NCI-H2196 (cell line): Measurements from ENCODE around the gene CPT1C.
A peak's percentile ranks its signal among the peaks of the same experiment; 100 is the strongest.

Experiments used
- DNase-seq: peaks from one replicate; lab custom pipeline; 2025; ENCODE audit not compliant: unreplicated experiment; lab: John Stamatoyannopoulos, UW

CPT1C gene

GRCh38 chr19:49690656-49691242 is at the start of gene CPT1C:
Gene CPT1C, plus strand, starts transcription at chr19:49691116. Its CDS starts 1,137 bp downstream, at chr19:49692253.
- DNase-seq = peak; percentile 93

- peak; percentile 100 for DNase-seq
Observed at GRCh38 chr19:49641688-49642491, 49.0 kb upstream of the CPT1C start, which contains the start of gene SCAF1. Gene SCAF1, plus strand, starts transcription at chr19:49642209. Its CDS starts 2,818 bp downstream, at chr19:49645027.

DNA sequence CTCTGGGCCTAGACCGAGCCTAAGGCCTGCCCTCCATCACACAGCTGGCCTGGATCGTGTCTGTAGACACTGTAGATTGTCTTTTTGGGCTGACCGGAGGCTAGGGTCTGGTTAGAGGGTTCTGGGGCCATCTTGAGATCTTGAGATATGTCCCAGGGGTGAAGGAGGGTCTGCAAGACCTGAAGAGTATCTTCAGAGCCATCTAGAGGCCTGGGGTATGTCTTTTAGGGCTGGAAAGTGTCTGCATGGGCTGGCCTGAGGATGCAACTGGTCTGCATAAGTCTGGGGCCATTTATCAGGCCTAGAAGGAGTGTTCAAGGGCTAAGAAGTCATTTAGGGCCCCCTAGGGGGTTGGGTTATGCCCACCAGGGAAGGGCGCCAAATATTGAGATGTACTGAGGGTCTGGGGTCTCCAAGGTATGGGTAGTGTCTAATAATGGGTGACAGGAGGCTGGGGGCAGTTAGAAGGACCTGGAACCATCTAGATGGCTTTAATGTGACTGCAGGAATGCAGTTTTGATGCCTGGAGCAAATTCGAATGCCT is 48.4 kb upstream of the CPT1C start:
- no peak for DNase-seq

DNA sequence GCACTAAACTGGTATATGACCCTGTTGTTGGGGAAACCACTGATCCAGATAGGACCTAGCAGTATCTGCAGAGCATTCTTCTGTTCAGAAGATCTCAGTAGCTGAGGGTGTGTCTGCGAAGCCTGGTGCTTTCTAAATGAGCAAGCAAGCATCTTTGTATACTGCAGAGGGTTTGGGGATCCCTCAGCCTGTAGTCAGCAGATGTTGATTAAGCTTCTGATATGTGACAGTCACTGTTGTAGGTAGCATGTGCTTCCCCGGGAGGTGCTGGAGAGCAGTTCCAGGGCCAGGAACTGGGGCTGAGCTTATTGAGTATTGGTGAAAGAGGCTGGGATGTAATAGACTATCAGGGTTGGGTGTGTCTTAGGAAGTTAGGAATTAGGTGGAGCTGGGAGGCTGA is 47.5 kb upstream of the CPT1C start:
- no peak for DNase-seq

DNA sequence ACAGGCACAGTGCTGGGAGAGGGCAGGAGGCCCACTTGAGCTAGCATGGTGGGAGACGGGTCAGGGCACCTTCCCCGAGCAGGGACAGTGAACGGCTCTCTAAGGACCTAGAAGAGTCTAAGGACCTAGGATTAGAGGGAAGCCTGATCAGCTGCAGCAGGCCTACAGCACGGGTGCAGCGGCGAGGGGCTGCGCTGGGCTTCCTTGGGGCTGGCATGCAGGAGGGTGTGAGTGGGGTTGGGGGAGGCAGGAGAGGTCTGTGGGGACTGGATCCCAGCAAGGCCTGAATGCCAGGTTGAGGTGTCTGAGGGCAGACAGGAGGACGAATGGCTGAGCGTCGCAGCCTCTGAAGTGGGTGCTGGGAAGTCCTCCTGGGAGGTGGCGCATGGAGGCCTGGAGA is 45.3 kb upstream of the CPT1C start:
- no peak for DNase-seq

- DNase-seq = no peak
Observed at GRCh38 chr19:49645995-49646394, 44.9 kb upstream of the CPT1C start.

GRCh38 chr19:49646586-49646985 is 44.3 kb upstream of the CPT1C start:
- DNase-seq = no peak

- DNase-seq = no peak
Observed at GRCh38 chr19:49651029-49651819, 39.7 kb upstream of the CPT1C start.

- no peak for DNase-seq
Observed at GRCh38 chr19:49651820-49652550, 38.9 kb upstream of the CPT1C start.

- DNase-seq = no peak
Observed at GRCh38 chr19:49652551-49653465, 38.1 kb upstream of the CPT1C start.

- DNase-seq = no peak
Observed at GRCh38 chr19:49653466-49653806, 37.5 kb upstream of the CPT1C start.

- no peak for DNase-seq
Observed at GRCh38 chr19:49654581-49654980, 36.3 kb upstream of the CPT1C start.

DNA sequence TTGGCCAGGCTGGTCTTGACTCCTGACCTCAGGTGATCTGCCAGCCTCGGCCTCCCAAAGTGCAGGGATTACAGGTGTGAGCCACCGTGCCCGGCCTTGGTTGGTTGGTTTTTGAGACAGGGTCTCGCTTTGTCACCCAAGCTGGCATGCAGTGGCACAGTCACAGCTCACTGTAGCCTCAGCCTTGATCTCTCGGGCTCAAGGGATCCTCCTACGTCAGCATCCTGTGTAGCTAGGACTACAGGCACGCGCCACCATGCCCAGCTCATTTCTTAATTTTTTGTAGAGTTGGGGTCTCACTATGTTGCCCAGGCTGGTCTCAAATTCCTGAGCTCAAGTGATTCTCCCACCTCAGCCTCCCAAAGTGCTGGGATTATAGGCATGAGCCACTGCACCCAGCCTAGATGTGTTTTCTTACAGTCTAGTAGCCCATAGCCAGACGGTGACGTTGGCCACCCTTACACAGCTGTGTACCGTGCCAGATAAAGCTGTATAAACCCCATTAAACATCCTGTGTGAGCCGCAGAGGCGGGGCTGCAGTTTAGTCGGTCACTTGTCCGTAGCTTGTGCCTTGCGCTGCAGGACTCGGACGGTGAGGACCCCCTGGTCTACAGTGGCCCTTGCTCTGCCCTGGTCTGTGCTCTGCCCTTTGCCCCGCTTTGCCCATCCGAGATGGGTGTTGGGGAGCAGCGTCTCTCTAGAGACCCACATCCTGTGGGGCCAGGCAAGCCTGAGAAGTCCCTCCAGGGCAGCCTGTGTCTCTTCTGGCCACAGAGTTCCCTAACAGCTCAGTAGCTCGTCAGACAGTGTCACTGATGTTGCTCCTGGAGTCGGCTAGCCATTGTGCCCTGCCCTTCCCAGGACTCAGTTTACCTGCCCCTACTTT is 35.1 kb upstream of the CPT1C start:
- no peak for DNase-seq

- no peak for DNase-seq
Observed at GRCh38 chr19:49656456-49657109, 34.3 kb upstream of the CPT1C start.

- no peak for DNase-seq
Observed at GRCh38 chr19:49657493-49658138, 33.3 kb upstream of the CPT1C start.

DNA sequence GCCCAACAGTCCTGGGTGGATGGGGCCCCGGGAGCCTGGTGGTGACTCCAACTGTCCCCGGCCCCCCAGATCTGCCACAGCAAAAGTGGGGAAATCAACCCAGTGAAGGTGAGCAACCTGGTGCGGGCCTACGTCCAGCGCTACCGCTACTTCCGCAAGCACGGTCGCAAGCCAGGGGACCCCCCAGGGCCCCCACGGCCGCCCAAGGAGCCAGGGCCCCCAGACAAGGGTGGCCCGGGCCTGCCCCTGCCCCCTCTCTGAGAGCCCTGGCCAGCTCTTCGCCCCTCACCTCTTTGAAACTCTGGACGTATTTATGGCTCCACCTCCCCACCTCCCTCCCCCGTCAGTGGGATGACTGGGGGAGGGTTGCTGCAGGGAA is 32.8 kb upstream of the CPT1C start:
- no peak for DNase-seq

DNA sequence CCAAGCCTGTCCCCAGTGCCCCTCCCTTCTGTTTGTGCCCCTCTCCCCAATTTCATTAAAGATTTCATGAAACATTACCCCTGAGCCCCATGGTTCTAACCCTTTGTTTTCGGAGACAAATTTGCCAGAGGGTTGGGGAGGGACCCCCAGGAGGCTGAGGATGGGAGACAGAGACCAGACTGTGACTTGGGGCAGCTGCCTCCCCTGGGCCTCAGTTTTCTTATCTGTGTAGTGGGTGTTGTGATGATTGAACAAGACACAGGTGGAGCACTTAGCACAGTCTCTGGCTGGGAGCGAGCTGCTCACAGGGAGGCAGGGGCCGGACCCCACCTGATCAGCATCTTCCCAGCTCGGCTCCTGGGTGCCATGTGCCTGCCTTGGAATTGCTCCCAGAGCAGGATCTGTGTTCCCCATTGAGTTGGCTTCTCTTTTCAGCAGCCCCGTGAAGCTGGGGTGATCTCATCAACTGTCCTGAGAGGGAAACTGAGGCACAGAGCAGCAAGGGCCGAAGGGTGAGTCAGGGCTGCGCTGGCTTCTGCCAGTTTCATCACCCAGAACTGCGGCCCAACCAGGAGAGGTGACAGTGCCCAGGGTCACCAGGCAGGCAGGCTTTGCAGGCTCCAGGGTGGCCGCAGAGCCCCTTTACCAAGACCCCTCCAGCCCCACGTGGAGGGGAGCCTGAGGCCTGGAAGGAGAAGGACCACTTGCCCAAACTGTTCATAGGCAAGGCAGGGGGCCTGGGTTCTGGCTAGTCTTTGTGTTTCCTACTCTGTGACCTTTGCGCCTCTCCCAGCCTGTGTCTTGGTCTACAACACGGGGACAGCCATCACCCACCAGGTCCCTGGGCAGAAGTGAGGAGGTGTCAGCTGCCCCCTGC is 32.1 kb upstream of the CPT1C start:
- no peak for DNase-seq
